ENCODE results near the gene MYORG.

MYORG gene

GRCh38 chr9:34376596-34377403 lies at the start of gene MYORG:
TSS of gene MYORG (minus strand) at chr9:34376898. CDS start at chr9:34372943, 3,955 bp downstream.
- peak within 1 kb of the TSS; percentile 62 for H3K4me3 ChIP-seq (ENCODE audit: low read depth, low read length)
- TF ChIP-seq, protein P1, sequence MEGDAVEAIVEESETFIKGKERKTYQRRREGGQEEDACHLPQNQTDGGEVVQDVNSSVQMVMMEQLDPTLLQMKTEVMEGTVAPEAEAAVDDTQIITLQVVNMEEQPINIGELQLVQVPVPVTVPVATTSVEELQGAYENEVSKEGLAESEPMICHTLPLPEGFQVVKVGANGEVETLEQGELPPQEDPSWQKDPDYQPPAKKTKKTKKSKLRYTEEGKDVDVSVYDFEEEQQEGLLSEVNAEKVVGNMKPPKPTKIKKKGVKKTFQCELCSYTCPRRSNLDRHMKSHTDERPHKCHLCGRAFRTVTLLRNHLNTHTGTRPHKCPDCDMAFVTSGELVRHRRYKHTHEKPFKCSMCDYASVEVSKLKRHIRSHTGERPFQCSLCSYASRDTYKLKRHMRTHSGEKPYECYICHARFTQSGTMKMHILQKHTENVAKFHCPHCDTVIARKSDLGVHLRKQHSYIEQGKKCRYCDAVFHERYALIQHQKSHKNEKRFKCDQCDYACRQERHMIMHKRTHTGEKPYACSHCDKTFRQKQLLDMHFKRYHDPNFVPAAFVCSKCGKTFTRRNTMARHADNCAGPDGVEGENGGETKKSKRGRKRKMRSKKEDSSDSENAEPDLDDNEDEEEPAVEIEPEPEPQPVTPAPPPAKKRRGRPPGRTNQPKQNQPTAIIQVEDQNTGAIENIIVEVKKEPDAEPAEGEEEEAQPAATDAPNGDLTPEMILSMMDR (IDR thresholded peaks at IDR 0.05; ENCODE audit: borderline replicate concordance, insufficient read depth, low read depth, low read length), result no peak

GRCh38 chr9:34419716-34420504 lies 43.2 kb upstream of the MYORG start:
- no peak overlapping the region for H3K4me3 ChIP-seq (ENCODE audit: low read depth, low read length)
- TF ChIP-seq, protein P1 (IDR thresholded peaks at IDR 0.05; ENCODE audit: borderline replicate concordance, insufficient read depth, low read depth, low read length), result no peak

GRCh38 chr9:34417734-34418133 lies 41.0 kb upstream of the MYORG start:
- H3K4me3 ChIP-seq (ENCODE audit: low read depth, low read length), result no peak overlapping the region
- TF ChIP-seq, protein P1 (IDR thresholded peaks at IDR 0.05; ENCODE audit: borderline replicate concordance, insufficient read depth, low read depth, low read length), result no peak

- no peak overlapping the region for H3K4me3 ChIP-seq (ENCODE audit: low read depth, low read length)
- TF ChIP-seq, protein P1 (IDR thresholded peaks at IDR 0.05; ENCODE audit: borderline replicate concordance, insufficient read depth, low read depth, low read length), result no peak
Measured at GRCh38 chr9:34413231-34413852, 36.6 kb upstream of the MYORG start.

GRCh38 chr9:34412336-34412735 lies 35.6 kb upstream of the MYORG start:
- TF ChIP-seq, protein P1 (IDR thresholded peaks at IDR 0.05; ENCODE audit: borderline replicate concordance, insufficient read depth, low read depth, low read length), result no peak
- no peak overlapping the region for H3K4me3 ChIP-seq (ENCODE audit: low read depth, low read length)

DNA sequence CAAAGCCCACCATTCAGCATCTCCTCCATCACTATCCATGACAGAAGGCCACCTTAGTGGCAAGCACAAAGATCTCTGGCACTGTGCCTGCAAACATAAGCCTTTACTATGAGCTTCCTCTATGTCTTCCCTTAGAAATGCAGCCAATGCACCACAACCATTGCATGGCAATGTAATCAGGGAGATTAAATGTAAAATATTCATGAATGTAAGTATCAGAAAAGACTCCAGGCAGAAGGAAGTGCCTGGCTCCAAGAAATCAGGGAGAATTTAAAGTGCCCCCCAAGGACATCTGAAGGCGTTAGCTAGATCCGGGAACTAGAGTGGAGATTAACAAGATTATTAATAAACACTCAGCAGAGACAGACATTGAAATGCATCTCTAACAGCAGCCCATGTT lies 32.5 kb upstream of the MYORG start:
- TF ChIP-seq, protein P1 (IDR thresholded peaks at IDR 0.05; ENCODE audit: borderline replicate concordance, insufficient read depth, low read depth, low read length), result no peak
- H3K4me3 ChIP-seq (ENCODE audit: low read depth, low read length), result no peak overlapping the region

All from GM12875 (cell line).